NCI-H128 (cell line): ENCODE results near the gene HNRNPF.
"Not testable (repeated sequence)": the region's sequence is repeated elsewhere in the genome, so short reads cannot be mapped to it uniquely, and the experiment has no call there.

Source experiments
- DNase-seq: peaks from one replicate; lab custom pipeline; 2025; ENCODE audit not compliant: unreplicated experiment; lab: John Stamatoyannopoulos, UW

HNRNPF gene

DNA sequence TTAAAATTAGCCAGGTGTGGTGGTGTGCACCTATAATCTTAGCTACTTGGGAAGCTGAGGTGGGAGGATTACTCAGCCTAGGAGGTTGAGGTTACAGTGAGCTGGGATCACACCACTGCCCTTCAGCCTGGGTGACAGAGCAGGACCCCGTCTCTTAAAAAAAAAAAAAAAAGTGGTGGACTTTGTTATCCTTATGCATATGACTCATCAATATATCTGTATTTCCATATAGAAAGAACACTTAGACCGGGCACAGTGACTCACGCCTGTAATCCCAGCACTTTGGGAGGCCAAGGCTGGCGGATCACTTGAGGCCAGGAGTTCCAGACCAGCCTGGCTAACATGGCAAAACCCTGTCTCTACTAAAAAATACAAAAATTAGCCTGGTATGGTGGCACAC lies 13.0 kb upstream of the HNRNPF start:
- not testable (repeated sequence) for DNase-seq

GRCh38 chr10:43421519-43421918 lies 12.5 kb upstream of the HNRNPF start:
- no peak for DNase-seq

DNA sequence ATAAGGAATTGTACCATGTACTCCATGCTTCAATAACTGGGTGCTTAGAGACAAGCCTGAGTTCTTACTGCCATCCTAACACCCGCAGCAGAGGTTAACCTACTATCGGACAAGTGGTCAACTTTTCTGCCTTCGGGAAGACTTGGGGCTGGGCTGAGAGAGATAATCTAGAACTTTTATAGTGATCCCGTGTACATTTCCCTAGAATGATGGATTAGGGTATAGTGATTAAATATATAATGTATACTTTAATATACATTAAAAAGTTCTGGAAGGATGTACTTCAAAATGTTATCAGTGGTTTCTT lies 12.2 kb upstream of the HNRNPF start:
- DNase-seq: no peak

- no peak for DNase-seq
These were observed 11.6 kb upstream of the HNRNPF start for GRCh38 chr10:43420369-43421200.

- DNase-seq: no peak
These were observed 11.0 kb upstream of the HNRNPF start for GRCh38 chr10:43419997-43420368.

DNA sequence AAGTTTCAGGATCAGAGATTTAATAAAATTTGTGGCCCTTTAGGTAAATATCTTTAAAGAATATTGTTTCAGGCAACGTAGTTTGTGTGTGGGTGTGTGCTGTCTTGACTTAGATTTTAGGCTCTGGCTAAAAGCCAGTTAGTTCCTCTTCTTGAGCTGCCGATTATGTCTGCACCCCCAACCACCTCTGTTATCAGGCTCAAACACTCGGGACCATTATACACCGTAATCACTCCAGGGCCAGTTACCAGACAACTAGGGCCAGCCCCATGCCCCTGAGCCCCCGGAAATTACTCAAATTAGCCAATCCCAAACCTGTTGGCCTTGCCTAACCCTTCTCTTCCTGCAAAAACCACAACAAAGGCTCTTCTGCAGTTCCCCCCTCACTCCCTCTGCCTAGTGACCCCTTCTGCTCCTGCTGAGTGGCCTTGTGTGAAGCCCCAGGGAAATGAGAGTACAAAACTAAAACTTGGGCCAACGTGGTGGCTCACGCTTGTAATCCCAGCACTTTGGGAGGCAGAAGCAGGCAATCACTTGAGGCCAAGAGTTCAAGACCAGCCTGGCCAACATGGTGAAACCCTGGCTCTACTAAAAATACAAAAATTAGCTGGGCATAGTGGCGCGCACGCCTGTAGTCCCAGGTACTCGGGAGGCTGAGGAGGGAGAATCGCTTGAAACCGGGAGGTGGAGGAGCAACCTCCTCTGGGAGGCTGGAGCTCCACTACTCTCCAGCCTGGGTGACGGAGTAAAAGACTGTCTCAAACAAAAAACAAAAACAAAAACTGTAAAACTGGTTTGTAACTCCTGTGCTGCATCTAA lies 9.2 kb upstream of the HNRNPF start:
- no peak for DNase-seq

GRCh38 chr10:43415544-43415943 lies 6.6 kb upstream of the HNRNPF start:
- no peak for DNase-seq

- no peak for DNase-seq
These were observed 2.5 kb upstream of the HNRNPF start for GRCh38 chr10:43411536-43411935.

DNA sequence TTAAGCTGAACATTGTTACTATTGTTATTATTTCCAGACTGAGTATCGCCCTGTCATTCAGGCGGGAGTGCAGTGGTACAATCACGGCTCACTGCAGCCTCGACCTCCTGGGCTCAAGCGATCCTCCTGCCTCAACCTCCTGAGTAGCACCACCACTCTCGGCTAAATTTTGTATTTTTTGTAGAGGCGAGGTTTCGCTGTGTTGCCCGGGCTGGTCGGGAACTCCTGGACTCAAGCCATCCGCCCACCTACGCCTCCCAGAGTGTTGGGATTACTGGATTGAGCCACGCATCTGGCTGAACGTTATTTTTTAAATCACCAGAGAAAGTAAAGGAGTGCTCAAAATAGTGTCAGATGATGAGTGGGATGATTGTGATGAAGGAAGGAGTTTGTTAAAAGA lies 1.4 kb upstream of the HNRNPF start:
- no peak for DNase-seq

GRCh38 chr10:43409385-43410109 lies 561 bp upstream of the HNRNPF start:
- no peak for DNase-seq

DNA sequence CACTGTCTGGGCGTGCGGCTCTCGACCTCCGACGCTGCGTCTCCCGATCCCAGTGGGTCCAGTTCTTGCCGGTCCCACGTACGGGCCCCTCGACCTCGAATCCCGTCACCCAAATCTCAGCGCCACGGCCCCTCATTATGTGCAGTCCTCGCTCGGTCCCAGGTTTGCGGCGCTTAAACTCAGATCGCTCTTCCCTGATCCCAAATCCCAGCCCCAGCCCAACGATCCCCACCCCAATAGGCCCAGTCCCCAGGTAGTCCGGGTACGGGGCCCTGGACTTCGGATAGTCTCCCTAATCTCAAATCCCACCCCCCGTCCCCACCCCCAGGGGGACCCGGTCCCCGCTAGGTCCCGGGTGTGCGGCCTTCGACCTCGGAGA lies 666 bp downstream of the HNRNPF start:
- no peak for DNase-seq

DNA sequence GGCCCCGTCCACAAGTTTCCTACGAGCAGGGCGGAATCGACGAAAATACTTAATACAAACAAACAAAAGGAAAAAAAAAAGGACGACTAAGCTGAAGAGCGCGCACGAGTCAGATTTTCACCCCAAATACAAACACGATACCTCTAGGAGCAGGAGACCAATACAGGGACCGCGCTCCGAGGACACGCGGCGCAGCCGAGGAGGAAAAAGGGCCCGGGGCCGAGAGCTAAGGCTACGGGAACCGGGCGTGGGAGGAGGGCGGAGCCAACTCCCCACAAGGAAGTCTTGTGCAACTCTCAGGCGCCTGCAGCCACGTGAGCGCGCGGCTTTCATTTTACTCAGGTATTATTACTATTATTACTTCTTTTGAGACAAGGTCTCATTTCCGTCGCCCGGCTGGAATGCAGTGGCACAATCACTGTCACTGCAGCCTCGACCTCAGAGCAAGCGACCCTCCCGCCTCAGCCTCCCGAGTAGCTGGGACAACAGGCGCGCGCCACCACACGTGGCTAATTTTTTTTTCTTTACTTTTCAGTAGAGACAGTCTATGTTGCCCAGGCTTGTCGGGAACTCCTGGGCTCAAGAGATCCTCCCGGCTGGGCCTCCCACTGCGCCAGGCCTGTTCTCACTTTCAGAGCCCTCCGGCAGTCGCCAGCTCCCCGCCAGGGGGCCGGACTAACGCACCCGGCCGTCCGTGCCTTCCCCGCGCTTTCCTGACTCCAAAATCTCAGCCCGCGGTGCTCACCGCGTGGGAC lies 1.2 kb downstream of the HNRNPF start:
- DNase-seq: no peak

DNA sequence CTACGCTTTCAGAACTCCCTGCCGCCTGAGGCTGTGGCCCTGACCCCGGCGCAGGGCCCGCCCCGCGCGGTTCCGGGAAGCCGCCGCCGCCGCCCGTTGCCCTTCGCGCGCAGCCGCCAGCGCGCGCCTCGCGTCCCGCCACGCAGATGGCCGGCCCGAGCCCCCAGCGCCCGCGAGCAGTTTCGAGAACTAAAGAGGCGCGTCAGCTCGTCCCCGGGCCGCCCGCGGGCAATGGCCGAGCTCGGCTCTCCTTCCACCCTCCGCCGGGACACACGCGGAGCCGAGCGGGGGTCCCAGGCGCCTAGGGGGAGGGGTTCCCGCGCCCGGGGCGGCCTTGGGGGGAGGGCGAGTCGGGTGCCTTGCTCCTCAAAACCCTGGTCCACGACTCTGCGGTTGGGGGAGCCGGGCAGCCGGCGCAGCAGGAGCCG lies 1.8 kb downstream of the HNRNPF start:
- DNase-seq: no peak

DNA sequence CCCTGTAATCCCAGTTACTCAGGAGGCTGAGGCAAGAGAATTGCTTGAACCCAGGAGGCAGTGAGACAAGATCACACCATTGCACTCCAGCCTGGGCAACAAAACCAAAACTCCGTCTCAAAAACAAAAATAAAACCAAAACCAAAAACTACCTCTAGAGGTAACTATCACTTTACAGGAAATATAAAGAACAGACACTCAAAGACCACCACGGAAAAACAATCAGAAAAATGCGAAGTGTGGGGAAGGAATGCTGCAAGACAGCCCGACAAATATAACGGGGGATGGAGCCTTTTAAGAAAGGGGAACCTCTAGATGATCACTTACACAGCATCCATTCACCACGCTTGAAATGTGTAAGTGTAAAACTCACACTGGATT lies 4.3 kb downstream of the HNRNPF start:
- DNase-seq: no peak

DNA sequence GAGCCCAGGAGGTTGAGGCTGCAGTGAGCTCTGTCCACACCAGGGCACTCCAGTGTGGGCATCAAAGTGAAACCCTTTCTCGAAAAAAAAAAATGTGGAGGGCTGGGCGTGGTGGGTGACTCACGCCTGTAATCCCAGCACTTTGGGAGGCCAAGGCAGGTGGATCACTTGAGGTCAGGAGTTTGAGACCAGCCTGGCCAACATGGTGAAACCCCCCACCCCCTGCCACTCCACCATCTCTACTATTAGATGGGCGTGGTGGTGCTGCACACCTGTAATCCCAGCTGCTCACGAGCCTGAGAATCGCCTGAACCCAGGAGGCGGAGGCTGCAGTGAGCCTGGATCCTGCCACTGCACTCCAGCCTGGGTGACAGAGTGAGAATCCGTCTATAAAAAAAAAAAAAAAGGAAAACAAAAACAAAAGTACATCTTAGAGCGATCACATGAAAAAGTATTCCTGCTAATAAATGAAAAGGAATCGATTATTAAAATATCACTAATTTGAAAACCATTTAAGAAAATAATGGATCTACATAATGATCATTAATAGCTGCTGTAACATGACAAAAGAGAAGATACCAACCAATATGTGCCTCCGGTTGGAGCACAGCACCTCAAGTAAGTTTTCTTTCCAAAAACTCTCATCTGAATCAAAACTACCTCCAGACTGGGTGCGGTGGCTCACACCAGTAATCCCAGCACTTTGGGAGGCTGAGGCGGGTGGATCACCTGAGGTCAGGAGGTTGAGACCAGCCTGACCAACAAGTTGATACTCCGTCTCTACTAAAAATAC lies 4.9 kb downstream of the HNRNPF start:
- no peak for DNase-seq

- no peak for DNase-seq
These were observed 6.0 kb downstream of the HNRNPF start for GRCh38 chr10:43402880-43403452.

- DNase-seq: no peak
These were observed 6.8 kb downstream of the HNRNPF start for GRCh38 chr10:43402176-43402575.

GRCh38 chr10:43401627-43402026 lies 7.4 kb downstream of the HNRNPF start:
- no peak for DNase-seq

DNA sequence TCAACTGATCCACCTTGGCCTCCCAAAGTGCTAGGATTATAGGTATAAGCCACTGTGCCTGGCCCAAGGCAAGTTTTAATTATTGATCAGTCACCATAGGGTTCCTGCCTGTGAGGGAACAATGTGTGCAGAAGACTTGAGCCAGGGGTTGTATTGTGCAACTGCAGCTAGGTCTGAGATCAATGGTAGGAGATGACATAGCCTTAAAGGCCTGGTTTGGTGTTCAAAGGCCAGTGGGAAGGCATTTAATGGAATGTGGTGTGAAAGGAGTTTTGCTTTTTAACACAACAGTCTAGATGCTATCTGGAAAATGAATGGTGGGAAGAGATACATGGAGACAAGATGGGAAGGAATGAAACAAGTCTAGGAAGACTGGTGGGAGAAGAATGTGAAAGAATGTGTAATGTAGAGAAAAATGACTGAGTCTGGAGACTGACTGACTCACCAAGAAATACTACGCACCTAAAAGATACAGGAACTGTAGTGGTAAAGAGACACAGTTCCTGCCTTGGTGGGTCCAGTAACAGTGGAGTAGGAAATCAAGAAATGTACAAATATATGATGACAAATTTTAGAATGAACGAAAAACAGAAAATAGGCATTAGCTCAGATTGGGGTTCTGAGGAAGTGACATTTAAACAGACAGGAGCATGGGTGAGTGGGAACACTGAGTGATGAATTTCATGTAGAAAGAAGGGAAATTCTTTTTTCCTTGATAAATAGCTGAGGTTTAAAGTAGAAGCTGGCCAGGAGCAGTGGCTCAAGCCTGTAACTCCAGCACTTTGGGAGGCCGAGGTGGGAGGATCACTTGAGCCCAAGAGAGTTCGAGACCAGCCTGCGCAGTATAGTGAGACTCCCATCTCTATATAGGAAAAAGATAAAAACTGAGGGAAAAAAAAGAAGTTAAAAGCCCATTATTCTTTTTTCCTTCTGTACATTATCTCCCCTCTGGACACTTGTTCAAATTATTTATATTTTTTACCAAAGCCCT lies 9.4 kb downstream of the HNRNPF start:
- DNase-seq: no peak
